GM18505 (cell line): ENCODE measurements around the gene CSNK1D.
A peak's percentile ranks its signal among the peaks of the same experiment; 100 is the strongest.
"Not testable (repeated sequence)": the region's sequence is repeated elsewhere in the genome, so short reads cannot be mapped to it uniquely, and the experiment has no call there.

Experiments
- ATAC-seq: cut with Tn5 transposase; IDR thresholded peaks from one replicate; pipeline ENCODE4 v1.9.1; 2021; ENCODE audit not compliant: unreplicated experiment
- POLR2A ChIP-seq: IDR thresholded peaks from 4 replicates; pipeline ENCODE4 v1.6.1; 2011; ENCODE audit warnings: borderline replicate concordance; ENCODE audit not compliant: insufficient read depth, insufficient read length; ENCODE audit errors: extremely low read depth

The CSNK1D gene

DNA sequence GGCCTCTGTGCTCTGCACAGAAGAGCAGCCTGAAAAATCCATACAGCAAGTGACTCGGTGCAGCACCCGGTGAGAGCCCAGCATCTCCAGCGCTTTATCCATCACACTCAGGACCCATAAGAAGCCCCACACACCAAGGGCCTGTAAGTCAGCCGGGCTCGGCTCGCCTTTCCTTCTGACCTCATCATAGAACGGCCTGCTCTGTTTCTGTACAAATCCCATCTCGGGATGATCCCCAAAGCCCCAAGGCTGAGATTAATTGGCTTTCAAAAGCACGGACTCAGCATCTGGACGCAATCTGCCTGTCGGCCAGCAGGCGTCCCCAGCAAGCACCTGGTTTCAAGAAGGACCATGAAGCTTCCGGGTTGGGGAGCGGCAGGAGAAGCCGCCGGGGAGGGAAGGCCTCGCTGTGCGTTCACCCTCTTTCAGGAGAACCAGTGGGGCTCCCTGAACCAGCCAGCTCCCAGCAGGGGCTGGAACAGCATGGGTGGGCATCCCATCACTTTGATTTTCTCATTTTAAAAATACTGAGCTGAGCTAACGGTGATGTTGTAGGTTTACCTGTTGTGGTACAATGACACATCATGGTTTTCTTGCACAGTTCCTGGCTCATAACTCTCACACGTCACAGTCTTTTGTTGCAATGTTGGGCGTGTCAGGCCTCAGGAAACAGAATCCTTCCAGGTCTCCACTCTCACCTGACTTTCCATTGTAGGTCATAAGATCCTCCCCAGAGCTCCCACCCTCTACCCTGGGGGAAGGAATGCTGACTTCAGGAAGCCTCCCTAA lies 67.6 kb downstream of the CSNK1D start:
- peak; percentile 92 for TF ChIP-seq POLR2A
- ATAC-seq, result peak; percentile 64

DNA sequence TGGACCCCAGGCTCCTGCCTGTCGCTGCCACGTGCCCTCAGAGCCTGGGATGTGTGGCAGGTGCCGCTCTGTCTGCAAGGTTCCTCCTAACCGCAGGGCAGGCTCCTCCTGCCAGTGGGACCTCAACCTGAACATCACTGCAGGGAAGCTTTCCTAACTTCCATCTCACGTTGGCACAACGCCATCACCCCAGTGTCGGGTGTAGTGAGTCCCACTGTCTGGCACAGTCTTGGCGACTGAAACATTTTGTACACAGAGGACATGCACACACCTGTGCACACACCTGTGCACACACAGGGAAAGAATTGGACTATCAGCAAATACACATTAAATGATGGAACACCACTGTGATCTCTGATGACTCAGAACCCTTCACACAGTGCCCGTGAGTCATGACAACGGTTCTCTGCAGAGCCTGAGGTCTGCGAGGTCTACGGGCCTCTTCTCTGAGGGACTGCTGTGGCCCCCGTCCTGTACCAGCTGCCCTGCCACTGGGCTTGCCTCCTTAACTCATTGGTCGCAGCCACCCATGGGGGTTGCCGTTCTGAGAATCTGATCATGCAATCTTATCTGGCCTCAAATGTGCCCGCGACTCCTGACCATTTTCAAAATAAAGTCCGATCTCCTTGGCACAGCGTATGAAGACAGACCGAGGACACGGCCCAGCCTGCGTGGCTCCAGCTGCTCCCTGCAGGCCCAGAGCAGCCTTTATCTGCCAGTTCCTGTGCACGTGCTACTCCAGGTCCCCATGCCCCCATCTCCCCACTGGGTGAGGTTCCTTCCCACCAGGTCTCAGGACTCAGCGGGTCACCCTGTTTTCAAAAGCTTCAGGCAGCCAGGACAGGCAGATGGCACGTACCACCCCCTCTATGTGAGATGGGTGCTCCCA lies 68.4 kb downstream of the CSNK1D start:
- ATAC-seq, result no peak
- TF ChIP-seq POLR2A, result no peak

DNA sequence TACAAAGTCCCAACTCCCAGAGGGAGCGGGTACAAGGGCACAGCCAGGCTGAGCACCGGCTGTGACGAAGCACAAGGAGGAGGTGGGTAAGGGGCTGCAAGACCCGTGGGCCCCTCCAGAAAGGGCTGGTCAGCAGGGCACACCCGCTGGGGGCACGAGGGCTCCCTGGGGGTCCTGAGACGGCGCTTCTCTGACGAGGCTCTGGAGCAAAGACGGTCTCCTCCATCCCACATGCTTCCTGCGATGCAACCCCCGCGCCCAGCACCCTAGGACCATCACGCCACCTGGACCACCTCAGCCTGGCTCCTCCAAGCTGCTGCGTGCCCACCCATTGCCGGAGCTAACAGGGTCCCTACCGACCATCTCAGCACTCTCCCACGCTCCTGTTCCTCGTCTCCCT lies 69.6 kb downstream of the CSNK1D start:
- ATAC-seq, result no peak
- TF ChIP-seq POLR2A, result no peak

DNA sequence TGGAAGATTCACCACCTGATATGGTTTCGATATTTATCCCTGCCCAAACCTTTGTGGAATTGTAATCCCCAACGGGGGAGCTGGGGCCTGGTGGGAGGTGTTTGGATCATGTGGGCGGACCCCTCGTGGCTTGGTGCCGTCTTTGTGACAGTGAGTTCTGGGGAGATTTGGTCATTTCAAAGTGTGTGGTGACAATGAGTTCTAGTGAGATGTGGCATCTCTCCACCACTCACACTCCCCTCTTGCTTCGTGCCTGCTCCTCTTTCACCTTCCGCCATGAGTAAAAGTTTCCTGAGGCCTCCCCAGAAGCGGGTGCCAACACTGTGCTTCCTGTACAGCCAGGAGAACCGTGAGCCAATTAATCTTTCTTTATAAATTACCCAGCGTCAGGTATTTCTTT lies 70.5 kb downstream of the CSNK1D start:
- no peak for TF ChIP-seq POLR2A
- no peak for ATAC-seq

DNA sequence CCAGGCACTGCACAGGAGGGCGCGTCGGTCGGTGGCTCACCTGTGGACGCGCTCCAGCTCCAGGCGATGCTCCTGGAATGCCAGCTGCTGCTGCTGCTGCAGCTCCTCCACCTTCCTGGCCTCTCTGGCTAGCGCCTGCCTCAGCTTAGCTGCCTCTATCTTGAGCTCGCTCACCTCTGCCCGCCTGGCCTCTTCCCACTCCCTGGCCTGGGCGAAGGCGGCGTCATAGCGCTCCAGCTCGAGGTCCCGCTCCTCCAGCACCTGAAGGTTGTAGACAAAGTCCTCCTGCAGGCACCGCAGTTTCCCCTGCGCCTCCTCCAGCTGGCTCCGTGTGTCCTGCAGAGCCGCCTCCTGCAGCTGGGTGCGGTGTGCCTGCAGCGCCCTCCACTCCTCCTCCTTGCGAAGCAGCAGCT lies 72.0 kb downstream of the CSNK1D start:
- ATAC-seq, result no peak
- no peak for TF ChIP-seq POLR2A

DNA sequence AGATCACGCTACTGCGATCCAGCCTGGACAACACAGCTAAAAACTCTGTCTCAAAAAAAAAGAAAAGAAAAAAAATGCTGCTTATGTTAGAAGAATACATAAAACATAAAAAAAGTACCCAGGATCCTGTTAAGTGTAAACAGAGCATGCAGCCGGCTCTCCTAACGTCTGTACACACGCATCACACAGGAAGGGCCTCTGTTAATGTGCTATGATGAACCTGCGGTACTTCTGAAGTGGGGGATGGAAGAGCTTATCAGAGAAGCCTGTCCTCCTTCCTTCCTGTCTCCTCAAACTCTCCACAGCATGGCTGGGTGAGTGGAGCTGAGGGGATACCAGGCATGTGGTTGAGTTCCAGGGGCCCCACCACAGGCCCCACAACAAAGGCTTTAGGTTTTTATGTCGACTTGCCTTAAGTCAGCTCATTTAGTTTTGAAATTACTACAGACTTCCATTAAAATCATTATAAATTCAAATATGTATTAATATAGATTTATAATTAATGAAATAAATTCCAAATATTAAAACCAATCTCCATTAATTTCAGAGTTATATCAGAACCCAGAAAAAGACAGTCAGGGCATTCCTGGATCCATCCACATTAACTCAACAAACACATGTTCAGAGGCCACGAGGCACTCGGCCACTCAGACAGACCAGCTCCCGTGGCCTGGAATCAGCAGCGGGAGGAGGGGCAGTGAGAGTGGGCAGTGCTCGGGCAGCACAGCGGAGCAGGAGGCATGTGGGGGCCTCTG lies 72.6 kb downstream of the CSNK1D start:
- no peak for TF ChIP-seq POLR2A
- ATAC-seq, result no peak

DNA sequence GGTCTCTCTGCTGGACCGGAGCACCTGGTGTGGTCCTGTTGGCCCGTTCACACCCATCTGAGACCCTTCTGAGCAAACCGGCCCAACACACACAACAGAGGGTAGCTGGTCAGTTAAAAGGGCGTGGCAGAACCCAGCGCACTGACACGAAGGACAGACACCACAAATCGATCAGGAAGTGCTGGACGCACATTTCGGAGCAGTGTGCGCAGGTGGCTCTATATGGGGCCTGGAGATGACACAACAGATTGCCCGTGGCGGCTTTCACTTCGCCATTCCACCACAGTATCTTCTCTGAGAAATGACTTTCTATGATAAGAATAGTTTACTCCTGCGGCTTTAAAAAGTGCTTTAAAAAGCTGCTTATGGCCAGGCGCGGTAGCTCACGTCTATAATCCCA lies 73.4 kb downstream of the CSNK1D start:
- no peak for ATAC-seq
- no peak for TF ChIP-seq POLR2A

DNA sequence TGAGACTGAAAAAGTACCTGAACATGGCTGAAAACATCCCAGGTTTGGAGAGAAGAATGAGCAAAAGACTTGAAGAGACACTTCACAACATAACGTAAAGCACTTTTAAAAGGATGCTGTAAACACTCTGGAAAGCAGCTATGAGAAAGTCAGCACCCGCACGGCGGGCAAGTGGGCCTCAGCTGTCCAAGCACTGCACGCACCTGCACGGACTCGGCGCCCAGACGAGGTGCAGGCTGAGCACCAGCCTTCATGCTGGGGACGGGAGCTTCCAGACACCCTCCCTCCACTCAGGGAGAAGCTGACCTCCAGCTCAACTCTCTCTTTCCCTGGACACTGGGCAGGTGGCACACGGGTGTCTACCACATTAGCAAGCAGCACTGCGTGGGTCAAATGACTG lies 74.0 kb downstream of the CSNK1D start:
- ATAC-seq, result no peak
- no peak for TF ChIP-seq POLR2A

DNA sequence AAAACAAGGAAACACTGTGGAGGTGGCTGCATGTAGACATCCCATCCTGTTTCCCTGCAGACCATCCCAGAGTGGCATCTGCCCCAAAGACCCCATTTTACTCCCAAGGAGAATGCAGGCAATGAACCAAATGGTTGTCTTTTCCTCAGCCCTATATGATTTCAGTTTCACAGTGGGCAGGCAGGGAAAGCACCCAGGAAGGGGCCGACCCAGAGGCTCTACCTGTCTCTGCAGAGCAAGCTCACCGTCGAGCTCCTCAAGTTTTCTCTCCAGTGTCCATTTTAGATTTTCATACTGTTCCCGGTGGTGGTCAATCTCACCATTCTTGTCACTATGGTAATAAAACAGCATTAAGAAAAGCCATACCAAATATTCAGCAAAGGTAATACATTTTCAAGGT lies 75.4 kb downstream of the CSNK1D start:
- no peak for ATAC-seq
- TF ChIP-seq POLR2A, result no peak

DNA sequence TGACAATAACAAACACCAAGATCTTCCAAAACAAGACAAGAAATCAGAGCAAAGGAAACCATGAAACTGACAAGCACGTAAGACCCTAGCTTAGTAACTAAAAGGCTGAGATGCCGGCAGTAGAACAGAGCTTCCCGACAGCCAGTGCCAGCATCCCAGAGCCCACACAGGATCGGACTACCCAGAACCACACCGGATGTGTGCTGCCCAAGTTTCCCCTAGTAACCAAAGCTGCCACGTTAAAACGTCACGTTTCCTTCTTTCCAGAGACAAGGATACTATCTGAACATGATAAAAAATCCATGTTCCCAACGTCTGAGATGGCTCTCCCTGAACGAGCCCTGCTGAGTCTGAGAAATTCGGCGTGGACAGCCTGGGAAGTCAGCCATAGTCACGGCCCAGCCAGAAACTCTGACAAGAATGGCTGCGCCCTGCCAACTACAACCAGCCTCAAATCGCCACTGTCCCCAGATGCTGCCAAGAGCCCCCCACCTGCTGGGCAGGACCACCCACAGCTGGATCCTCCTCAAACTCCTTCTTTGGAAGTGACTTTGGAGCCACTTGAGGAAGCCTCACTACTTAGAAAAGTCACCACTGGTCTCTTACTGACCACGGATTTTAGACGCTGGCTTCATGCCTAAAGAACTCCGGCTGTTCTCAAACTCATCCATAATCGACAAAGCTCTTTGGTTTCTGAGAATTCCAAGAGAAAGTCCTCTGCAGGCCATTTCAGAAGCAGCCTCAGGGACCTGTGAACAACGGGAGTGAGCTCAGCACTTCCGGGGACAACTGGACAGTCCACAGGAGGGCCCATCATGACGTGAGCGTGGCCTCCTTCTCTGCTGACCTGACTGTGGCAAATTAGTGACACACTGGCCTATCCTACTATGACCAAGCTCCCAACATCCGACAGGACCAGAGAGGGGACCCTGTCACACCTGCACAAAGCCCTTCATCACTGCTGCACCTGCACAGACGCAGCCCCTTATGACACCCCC lies 77.5 kb downstream of the CSNK1D start:
- ATAC-seq, result no peak

DNA sequence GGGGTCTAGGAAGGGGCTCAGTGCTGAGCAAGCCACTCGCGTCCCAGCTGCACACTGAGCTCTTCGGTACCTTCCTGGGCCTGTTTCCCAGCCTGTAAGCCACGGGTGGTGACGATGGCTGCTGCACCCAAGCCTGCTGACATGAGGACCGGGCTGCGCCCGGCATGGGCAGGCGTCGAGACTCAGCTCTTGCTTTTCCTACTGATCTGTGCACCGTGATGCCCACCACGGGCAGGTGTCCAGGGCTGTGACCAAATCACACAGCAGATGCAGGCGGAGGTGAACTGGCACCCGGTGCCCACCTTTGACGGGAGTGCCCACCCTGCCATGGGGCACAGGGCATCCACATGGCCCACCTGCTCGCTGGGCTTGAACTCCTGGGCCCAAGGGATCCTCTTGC lies 78.7 kb downstream of the CSNK1D start:
- no peak for ATAC-seq
- no peak for TF ChIP-seq POLR2A

More for the DNA sequence above, 77.5 kb downstream of the CSNK1D start:
- no peak for TF ChIP-seq POLR2A

DNA sequence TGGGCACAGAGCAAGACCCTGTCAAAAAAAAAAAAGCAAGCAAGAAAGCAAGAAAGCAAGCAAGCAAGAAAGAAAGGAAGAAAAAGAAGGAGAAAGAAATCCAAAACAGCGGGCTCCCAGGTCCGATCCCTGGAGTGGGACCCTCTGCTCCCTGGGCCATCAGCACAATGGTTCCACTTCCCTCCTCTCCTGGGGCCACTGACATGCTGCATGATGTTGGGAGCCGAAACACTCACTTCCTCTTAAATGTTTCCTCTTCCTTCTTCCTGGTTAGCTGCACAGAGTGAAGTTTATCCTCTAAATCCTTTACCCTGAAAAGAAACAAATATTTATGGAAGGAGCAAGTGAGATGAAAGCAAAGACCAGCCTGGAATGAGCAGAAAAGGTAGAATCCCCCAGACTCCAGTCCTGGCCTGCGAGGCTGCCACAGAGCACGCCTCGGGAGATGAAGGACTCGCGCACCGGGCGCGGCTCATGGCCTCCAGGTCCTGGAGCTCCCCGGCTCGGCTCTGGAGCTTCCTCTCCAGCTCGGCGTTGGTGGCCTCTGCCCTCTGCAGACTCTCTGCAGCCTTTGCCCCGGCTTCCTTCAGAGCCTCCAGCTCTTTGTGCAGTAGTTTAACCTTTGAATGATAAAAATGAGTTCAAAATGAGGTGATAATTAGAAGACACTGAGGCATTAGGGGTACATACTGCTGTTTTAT lies 79.8 kb downstream of the CSNK1D start:
- no peak for ATAC-seq
- TF ChIP-seq POLR2A, result no peak

DNA sequence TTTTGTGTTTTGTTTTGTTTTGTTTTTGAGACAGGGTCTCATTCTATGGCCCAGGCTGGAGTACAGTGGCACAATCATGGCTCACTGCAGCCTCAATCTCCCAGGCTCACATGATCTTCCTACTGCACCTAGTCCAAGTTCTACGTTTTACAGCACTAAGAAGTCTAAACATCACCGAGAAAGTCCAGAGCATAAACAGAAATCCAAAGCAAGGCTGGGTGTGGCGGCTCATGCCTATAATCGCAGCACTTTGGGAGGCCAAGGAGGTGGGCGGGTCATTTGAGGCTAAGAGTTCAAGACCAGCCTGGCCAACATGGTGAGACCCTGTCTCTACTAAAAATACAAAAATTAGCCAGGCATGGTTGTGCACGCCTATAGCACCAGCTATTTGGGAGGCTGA lies 80.5 kb downstream of the CSNK1D start:
- not testable (repeated sequence) for ATAC-seq
